Measurements from ENCODE around the gene SPC24. TPM values are rescaled to one million over a fixed set of nuclear protein-coding genes. Genes with fewer than 3 reads are reported as not detected.
"Not testable (repeated sequence)": the region's sequence is repeated elsewhere in the genome, so short reads cannot be mapped to it uniquely, and the experiment has no call there.

Gene SPC24
- polyA plus RNA-seq, 1 of the 3 experiments (the other 2 are of a cell fraction): 18.9 TPM

DNA sequence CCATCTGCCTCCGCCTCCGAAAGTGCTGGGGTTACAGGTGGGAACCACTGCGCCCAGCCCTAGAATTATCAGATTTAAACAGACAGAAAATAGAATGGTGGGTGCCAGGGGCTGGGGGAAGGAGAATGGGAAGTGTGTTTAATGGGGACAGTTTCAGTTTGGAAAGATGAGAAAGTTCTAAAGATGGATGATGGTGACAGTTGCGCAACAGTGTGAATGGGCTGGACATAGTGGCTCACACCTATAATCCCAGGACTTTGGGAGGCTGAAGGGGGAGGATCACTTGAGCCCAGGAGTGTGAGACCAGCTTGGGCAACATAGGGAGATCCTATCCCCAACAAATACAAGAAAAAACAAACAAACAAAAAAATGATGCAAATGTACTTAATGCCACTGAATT lies 25.9 kb upstream of the SPC24 start (continued):
- TF ChIP-seq, protein P1, sequence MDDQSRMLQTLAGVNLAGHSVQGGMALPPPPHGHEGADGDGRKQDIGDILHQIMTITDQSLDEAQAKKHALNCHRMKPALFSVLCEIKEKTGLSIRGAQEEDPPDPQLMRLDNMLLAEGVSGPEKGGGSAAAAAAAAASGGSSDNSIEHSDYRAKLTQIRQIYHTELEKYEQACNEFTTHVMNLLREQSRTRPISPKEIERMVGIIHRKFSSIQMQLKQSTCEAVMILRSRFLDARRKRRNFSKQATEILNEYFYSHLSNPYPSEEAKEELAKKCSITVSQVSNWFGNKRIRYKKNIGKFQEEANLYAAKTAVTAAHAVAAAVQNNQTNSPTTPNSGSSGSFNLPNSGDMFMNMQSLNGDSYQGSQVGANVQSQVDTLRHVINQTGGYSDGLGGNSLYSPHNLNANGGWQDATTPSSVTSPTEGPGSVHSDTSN (IDR thresholded peaks at IDR 0.05): no peak
- TF ChIP-seq EP300 (IDR thresholded peaks at IDR 0.05; ENCODE audit: borderline replicate concordance in 1 of 2, low read depth in 1 of 2, low read length in 1 of 2) (no peak), GABPA (IDR thresholded peaks at IDR 0.05; ENCODE audit: low read depth) (no peak), ELF1 (IDR thresholded peaks at IDR 0.05) (no peak), FOXJ3 (CRISPR knock-in tag; IDR thresholded peaks at IDR 0.05) (no peak), FOXM1 (IDR thresholded peaks at IDR 0.05; ENCODE audit: low read depth) (no peak), SMC3 (IDR thresholded peaks at IDR 0.05; ENCODE audit: low read depth, low read length) (no peak)
- TF ChIP-seq, protein P2, sequence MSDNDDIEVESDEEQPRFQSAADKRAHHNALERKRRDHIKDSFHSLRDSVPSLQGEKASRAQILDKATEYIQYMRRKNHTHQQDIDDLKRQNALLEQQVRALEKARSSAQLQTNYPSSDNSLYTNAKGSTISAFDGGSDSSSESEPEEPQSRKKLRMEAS (IDR thresholded peaks at IDR 0.05; ENCODE audit: low read depth): no peak

- H3K9me3 ChIP-seq; H3K4me2 ChIP-seq; H3K4me3 ChIP-seq (ENCODE audit: low read depth in 2 of 2, low read length in 1 of 2); H3K27ac ChIP-seq (ENCODE audit: low read depth in 2 of 2, low read length in 1 of 2); H3K27me3 ChIP-seq (ENCODE audit: insufficient read depth); H3K9me2 ChIP-seq; H3K4me1 ChIP-seq (ENCODE audit: control insufficient read depth in 1 of 2, insufficient read depth in 2 of 2, low read depth in 1 of 2, low read length in 1 of 2); H4K20me1 ChIP-seq (ENCODE audit: insufficient read depth); POLR2A ChIA-PET; H3F3A ChIP-seq (replicated peaks; ENCODE audit: insufficient read depth); DNase-seq; H3K9ac ChIP-seq; H2AFZ ChIP-seq (ENCODE audit: low read depth): not testable (repeated sequence)
- WGBS (ENCODE audit: low lambda C conversion rate): 87% methylated on average over 8 of the region's 8 CpGs
- CTCF ChIA-PET: interaction anchor here (0.8 kb wide), 1 partner anchor 55 kb away, joined by 4 read pairs; no protein-coding TSS in a partner anchor
- H3K79me2 ChIP-seq (ENCODE audit: insufficient read depth): peaks cover 57% of the 10 kb centered on the region
- peaks cover 12 to 79% of the 10 kb centered on the region in 2 experiments for H3K36me3 ChIP-seq (replicated peaks in 1 of 2; ENCODE audit: control insufficient read depth in 1 of 2, insufficient read depth in 2 of 2, low read length in 1 of 2)
Observed at GRCh38 chr19:11180975-11181374, 25.4 kb upstream of the SPC24 start.

DNA sequence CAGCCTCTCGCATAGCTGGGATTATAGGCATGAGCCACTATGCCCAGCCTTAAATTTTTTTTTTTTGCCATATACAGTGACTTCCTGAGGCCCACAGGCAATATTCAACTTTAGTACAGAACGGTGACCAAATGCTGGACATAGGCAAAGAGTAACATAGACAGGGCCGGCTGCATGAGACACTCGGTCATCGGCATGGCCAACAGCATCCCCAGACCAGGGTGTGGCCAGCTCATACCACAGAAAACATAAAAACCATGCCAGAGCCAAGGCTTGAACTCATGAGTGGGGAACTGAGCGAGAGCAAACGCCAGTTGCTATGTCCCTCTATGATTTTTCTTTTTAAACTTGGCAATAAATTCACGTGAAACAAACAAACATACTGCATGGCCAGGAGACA lies 24.8 kb upstream of the SPC24 start:
- Histone ChIP-seq H3F3A (replicated peaks; ENCODE audit: insufficient read depth) (peaks cover 7% of the 10 kb centered on the region), H3K4me2 (no peak overlapping the region), H3K9me3 (no peaks in the 10 kb centered on the region), H3K79me2 (ENCODE audit: insufficient read depth) (peaks cover 52% of the 10 kb centered on the region), H3K9ac (no peak overlapping the region), H3K36me3 (replicated peaks in 1 of 2; ENCODE audit: control insufficient read depth in 1 of 2, insufficient read depth in 2 of 2, low read length in 1 of 2) (peaks cover 18 to 74% of the 10 kb centered on the region in 2 experiments), H4K20me1 (ENCODE audit: insufficient read depth) (peaks cover 4% of the 10 kb centered on the region; the same call in 1 of the 2 replicates), H2AFZ (ENCODE audit: low read depth) (no peak overlapping the region), H3K4me3 (ENCODE audit: low read depth in 2 of 2, low read length in 1 of 2) (no peak overlapping the region), H3K4me1 (ENCODE audit: control insufficient read depth in 1 of 2, insufficient read depth in 2 of 2, low read depth in 1 of 2, low read length in 1 of 2) (no peaks in the 10 kb centered on the region), H3K27ac (ENCODE audit: low read depth in 2 of 2, low read length in 1 of 2) (no peak overlapping the region), H3K27me3 (ENCODE audit: insufficient read depth) (no peaks in the 10 kb centered on the region), H3K9me2 (no peaks in the 10 kb centered on the region)
- no peak for DNase-seq
- POLR2A ChIA-PET: no interaction called here
- CTCF ChIA-PET: interaction anchor here (0.8 kb wide), 1 partner anchor 54 kb away, joined by 4 read pairs; no protein-coding TSS in a partner anchor
- WGBS (ENCODE audit: low lambda C conversion rate): 96% methylated on average over 8 of the region's 8 CpGs
- no peak for TF ChIP-seq RXRA (IDR thresholded peaks at IDR 0.05; ENCODE audit: borderline replicate concordance, low read depth)
- TF ChIP-seq NRF1 (IDR thresholded peaks at IDR 0.05; ENCODE audit: low read depth, low read length): no peak
- TF ChIP-seq, protein P3, sequence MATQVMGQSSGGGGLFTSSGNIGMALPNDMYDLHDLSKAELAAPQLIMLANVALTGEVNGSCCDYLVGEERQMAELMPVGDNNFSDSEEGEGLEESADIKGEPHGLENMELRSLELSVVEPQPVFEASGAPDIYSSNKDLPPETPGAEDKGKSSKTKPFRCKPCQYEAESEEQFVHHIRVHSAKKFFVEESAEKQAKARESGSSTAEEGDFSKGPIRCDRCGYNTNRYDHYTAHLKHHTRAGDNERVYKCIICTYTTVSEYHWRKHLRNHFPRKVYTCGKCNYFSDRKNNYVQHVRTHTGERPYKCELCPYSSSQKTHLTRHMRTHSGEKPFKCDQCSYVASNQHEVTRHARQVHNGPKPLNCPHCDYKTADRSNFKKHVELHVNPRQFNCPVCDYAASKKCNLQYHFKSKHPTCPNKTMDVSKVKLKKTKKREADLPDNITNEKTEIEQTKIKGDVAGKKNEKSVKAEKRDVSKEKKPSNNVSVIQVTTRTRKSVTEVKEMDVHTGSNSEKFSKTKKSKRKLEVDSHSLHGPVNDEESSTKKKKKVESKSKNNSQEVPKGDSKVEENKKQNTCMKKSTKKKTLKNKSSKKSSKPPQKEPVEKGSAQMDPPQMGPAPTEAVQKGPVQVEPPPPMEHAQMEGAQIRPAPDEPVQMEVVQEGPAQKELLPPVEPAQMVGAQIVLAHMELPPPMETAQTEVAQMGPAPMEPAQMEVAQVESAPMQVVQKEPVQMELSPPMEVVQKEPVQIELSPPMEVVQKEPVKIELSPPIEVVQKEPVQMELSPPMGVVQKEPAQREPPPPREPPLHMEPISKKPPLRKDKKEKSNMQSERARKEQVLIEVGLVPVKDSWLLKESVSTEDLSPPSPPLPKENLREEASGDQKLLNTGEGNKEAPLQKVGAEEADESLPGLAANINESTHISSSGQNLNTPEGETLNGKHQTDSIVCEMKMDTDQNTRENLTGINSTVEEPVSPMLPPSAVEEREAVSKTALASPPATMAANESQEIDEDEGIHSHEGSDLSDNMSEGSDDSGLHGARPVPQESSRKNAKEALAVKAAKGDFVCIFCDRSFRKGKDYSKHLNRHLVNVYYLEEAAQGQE (IDR thresholded peaks at IDR 0.05; ENCODE audit: low read depth, low read length): no peak
- TF ChIP-seq SMC3 (IDR thresholded peaks at IDR 0.05; ENCODE audit: low read depth, low read length): no peak
- TF ChIP-seq, protein P1 (IDR thresholded peaks at IDR 0.05): no peak
- no peak for TF ChIP-seq IRF3 (IDR thresholded peaks at IDR 0.05; ENCODE audit: low read depth, low read length)
- TF ChIP-seq TAF1 (IDR thresholded peaks at IDR 0.05; ENCODE audit: borderline replicate concordance, low read depth, low read length): no peak
- TF ChIP-seq RAD21 (IDR thresholded peaks at IDR 0.05; ENCODE audit: low read length): no peak
- no peak for TF ChIP-seq FOSL2 (IDR thresholded peaks at IDR 0.05; ENCODE audit: borderline replicate concordance, low read depth)
- no peak for TF ChIP-seq MEF2A (IDR thresholded peaks at IDR 0.05; ENCODE audit: borderline replicate concordance, low read depth)
- no peak for TF ChIP-seq MXI1 (IDR thresholded peaks at IDR 0.05; ENCODE audit: low read depth, low read length)
- no peak for TF ChIP-seq GABPA (IDR thresholded peaks at IDR 0.05; ENCODE audit: low read depth)
- no peak for TF ChIP-seq CHD2 (IDR thresholded peaks at IDR 0.05; ENCODE audit: low read length, partially characterized antibody)
